ENCODE results near the gene PRAC2.
"Not testable (repeated sequence)": the region's sequence is repeated elsewhere in the genome, so short reads cannot be mapped to it uniquely, and the experiment has no call there.

PRAC2 gene

GRCh38 chr17:48722915-48723422, at the start of gene PRAC2:
TSS of gene PRAC2 (plus strand) at chr17:48723185. CDS start at chr17:48724411, 1,226 bp downstream.
- DNase-seq, result no peak

- DNase-seq, result no peak
Observed at GRCh38 chr17:48676963-48677558, 45.9 kb upstream of the PRAC2 start.

DNA sequence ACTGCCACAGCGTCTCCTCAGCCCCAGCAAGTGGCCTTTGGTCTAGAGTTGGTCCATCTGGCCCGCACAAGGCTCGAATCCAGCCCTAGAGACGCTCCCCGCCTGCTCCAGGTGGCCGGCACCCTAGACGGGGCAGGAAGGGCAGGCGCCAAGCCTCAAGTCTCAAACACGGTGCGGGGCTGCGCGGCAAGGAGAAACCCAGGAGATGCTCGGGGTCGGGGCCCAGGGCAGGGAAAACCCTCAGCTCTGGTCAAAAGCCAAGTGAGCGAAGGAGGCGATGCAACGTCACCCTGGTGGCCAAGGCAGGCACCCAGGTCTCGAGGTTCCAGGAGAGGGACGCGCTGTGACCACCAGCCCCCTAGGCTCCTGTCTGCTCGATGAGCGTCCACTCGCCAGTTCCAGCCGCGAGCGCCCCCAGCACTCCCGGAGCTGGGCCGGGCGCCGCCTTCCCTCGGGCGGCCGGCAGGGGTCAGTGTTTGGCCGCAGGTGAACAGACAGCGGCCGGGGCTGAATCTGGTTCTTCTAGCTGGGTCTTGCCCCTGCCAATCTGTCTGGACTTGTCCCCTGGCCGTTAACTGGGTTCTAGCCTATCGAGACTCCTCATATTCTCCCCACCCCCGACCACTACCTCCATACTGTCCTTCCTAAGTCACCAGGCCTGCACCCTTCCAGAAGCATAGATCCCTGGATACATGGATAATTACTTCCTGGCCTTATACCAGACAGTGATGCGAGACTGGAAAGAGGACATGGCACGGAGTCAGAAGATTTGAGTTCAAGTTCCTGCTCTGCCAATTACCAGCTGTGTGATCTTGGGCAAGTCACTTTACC, 44.6 kb upstream of the PRAC2 start:
- peak; percentile 53 for DNase-seq

DNA sequence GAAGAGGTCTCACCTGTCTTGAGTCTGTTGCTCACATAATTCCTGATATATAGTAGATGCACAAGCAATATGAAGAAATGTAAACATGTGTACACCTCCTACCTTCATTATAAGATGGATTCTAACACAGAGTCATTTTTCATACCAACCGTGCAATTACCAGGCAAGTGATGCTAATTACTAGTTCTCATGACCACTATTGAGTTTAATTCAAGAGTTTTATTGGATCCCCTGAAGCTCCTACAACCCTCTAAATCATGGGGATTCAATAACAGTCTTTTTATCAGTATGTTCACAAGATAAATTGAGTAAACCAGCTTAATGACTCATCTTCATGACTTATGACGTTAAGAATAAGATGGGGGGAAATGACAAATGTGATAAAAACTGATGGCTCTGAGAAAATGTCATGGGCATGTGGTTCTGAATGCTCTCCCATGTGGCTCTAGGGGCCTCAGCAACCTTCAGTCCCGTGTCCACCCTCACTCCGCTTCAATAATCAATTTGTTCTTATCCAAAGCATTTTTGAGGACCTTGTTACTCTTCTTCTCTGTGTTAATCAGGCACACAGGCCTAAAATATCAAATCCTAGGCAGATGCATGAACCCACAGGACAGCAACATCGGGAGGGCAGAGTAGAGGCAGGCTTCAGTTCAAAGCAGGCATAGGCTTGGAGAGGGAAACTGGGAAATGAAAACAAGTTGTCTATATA, 43.4 kb upstream of the PRAC2 start:
- no peak for DNase-seq

GRCh38 chr17:48681609-48682008, 41.4 kb upstream of the PRAC2 start:
- DNase-seq, result no peak

- DNase-seq, result no peak
Observed at GRCh38 chr17:48690655-48691054, 32.3 kb upstream of the PRAC2 start.

DNA sequence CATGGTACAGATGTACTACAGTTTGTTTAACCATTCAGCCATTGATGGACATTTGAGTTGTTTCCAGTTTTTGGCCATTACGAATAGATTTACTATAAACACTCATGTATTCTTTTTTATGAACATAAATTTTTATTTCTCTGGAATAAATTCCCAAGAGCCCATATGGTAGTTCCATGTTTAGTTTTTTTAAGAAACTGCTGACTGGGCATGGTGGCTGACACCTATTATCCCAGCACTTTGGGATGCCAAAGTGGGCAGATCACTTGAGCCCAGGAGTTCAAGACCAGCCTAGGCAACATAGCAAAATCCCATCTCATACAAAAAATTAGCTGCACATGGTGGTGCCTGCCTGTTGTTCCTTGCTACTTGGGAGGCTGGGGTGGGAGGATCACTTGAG, 30.9 kb upstream of the PRAC2 start:
- no peak for DNase-seq

DNA sequence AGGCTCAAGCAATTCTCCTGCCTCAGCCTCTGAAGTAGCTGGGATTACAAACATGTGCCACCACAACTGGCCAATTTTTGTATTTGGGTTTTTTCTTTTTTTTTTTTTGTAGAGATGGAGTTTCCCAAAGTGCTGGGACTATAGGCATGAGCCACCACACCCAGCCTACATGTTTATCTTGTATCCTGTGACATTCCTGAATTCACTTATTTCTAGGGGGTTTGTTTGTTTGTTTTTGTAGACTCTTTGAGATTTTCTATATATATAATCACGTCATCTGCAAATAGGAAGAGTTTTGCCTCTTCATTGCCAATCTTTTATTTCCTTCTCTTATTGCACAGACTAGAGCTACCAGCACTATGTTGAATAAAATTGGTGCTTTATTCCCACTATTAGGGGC, 29.8 kb upstream of the PRAC2 start:
- no peak for DNase-seq

GRCh38 chr17:48701864-48702532, 21.0 kb upstream of the PRAC2 start:
- no peak for DNase-seq

GRCh38 chr17:48704361-48705248, 18.4 kb upstream of the PRAC2 start:
- no peak for DNase-seq

DNA sequence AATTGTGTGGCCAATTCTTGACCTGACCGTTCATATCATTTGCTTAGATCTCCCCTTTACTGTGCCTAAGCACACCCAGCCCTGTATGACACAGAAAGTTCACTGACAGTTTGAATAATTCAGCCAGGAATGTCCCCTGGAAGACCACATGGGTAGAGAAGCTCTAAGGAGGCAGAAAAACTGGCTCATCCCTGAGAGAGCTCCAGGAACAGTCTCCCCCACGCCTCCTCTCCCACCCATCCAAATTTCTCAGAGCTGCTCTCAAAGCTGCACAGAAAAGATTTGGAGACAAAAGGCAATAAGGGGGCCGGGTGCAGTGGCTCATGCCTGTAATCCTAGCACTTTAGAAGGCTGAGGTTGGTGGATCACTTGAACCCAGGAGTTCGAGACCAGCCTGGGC, 11.9 kb upstream of the PRAC2 start:
- DNase-seq, result no peak

GRCh38 chr17:48715496-48716399, 7.2 kb upstream of the PRAC2 start:
- no peak for DNase-seq

GRCh38 chr17:48716549-48716948, 6.4 kb upstream of the PRAC2 start:
- not testable (repeated sequence) for DNase-seq

- no peak for DNase-seq
Observed at GRCh38 chr17:48717367-48718226, 5.4 kb upstream of the PRAC2 start.

DNA sequence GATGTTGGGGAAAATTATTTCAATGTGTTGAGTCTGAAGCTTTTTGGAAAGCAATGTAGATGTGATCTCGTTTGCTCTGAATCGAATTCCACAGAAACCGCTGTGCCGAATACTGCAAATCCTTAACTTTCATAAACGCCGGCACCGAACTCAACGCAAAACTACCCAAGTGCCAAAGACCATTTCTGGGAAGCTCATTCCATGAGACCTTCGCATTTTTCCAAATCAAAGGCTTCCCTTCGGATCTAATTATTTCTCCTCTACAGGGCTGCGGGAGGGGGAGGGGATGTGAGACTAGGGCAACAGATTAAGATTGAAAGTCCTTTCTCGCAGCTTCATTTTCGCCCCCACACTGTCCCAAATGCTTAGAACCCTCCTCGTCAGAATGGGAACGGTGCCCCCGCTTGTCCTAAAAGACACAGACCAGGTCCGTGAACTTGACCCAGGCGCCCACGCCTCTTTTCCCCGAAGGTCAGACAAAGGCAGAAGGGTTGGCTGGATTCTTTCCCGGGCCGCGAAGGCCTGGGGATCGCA, 4.7 kb upstream of the PRAC2 start:
- no peak for DNase-seq

- no peak for DNase-seq
Observed at GRCh38 chr17:48718761-48719641, 4.0 kb upstream of the PRAC2 start.

DNA sequence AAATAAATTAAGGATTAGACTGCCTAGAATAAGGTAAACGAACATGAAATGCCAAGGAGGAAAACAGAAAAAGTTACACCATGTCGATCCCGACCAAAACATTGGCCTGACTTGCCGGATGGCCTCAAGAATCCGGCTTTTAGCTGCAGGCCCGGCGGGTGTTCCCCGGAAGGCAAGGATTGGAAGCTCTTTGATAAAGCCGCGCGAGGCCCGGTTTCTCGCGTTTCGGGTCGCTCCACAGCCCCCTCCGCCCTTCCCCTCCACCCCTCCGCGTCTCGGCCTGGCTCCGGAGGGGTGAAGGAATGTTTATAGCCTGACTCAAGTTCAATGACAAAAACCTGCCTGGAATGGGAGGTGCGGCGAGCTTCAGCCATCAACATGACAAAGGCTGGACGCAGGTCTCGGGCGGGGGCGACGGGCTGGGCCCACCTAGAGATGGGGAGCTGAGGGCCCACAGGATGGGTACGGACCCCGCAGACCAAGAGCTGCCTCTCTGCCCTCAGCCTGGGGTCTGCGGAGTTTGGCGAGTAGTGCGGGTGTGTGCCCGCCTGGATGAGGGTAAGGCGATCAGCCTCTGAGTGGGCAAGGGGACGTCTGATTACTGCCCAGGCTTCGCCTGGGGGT, 3.2 kb upstream of the PRAC2 start:
- DNase-seq, result no peak

All from activated effector memory CD4-positive, alpha-beta T cell treated with Interleukin-2 at 50 U/mL for 16 hours (primary cell).